ENCODE data around the gene CEMP1.

DNA sequence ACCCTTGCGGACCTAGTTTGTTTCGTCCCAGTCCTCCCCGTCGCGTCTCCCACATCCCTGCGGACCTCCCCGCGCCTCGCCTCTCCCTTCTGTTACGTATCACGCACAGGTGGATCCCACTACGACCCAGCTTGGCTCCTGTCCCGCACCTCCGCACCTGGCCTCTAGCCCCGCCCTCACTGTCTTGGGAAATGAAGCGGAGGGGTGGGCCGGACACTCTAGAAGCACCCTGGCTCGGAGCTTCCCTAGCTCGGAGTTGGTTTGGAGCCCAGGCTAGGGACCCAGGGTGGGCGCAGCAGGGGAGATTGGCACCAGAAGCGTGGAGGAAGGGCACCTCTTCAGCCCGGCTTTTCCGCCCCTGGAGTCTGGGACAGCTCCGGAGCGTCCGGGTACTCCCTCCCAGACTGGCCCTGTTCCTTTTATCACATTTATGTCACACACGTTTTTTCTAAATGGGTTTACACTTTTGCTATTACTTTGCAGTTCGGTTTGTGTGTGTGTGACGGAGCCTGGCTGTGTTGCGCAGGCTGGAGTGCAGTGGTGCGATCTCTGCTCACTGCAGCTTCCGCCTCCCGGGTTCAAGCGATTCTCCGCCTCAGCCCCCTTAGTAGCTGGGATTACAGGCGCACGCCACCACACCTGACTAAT is 1.4 kb upstream of the CEMP1 start:
- TF ChIP-seq, protein P1, sequence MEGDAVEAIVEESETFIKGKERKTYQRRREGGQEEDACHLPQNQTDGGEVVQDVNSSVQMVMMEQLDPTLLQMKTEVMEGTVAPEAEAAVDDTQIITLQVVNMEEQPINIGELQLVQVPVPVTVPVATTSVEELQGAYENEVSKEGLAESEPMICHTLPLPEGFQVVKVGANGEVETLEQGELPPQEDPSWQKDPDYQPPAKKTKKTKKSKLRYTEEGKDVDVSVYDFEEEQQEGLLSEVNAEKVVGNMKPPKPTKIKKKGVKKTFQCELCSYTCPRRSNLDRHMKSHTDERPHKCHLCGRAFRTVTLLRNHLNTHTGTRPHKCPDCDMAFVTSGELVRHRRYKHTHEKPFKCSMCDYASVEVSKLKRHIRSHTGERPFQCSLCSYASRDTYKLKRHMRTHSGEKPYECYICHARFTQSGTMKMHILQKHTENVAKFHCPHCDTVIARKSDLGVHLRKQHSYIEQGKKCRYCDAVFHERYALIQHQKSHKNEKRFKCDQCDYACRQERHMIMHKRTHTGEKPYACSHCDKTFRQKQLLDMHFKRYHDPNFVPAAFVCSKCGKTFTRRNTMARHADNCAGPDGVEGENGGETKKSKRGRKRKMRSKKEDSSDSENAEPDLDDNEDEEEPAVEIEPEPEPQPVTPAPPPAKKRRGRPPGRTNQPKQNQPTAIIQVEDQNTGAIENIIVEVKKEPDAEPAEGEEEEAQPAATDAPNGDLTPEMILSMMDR (conservative IDR thresholded peaks at IDR 0.05; ENCODE audit: low read length) = no peak
- TF ChIP-seq EZH2phosphoT487 (IDR thresholded peaks at IDR 0.05; ENCODE audit: borderline replicate concordance, low read depth, low read length) = no peak
